ENCODE results near the gene PROSER1.

GRCh38 chr13:38998739-38999138 is 39.1 kb downstream of the PROSER1 start:
- no peak for TF ChIP-seq CTCF (IDR thresholded peaks at IDR 0.05 in 8 of 11, conservative IDR thresholded peaks at IDR 0.05 in 3 of 11)
- TF ChIP-seq POLR2A (IDR thresholded peaks at IDR 0.05): no peak
- TF ChIP-seq POLR2AphosphoS5 (IDR thresholded peaks at IDR 0.05): no peak

Measured in spleen (tissue), 7 donors.